CD14-positive monocyte (primary cell): ENCODE results near the gene RDH12. TPM values are rescaled to one million over a fixed set of nuclear protein-coding genes. Genes with fewer than 3 reads are reported as not detected.

Experiments used
- DNase-seq, 3 donors: peaks; one replicate each; pipeline ENCODE4 v3.0.0-alpha.2; 2011 to 2022
- H2AFZ ChIP-seq: 2 replicates; pipeline ENCODE4 v1.6.0; 2012; ENCODE audit warnings: mild to moderate bottlenecking, low read depth, low read length, inconsistent platforms; ENCODE audit not compliant: insufficient read depth, poor library complexity, severe bottlenecking
- H3K27ac ChIP-seq, 2 donors: 1 replicate in 1 of 2; 2 replicates in 1 of 2; pipeline ENCODE4 v1.5.1; 2012 to 2013; ENCODE audit warnings: low read length in 2 of 2, control low read depth in 1 of 2, inconsistent platforms in 1 of 2, low read depth in 1 of 2, mild to moderate bottlenecking in 1 of 2
- H3K27me3 ChIP-seq, 2 donors: one replicate each; pipeline versions ENCODE4 v1.6.0 to v1.6.1; 2011 to 2013; ENCODE audit warnings: low read length in 2 of 2; ENCODE audit not compliant: control insufficient read depth in 2 of 2, insufficient read depth in 2 of 2
- H3K36me3 ChIP-seq, 2 donors: replicated peaks in 1 of 2; 1 replicate in 1 of 2; 2 replicates in 1 of 2; pipeline versions ENCODE4 v1.5.1 to v1.6.1; 2012 to 2013; ENCODE audit warnings: low read length in 2 of 2, control low read depth in 1 of 2, inconsistent platforms in 1 of 2, mild to moderate bottlenecking in 1 of 2; ENCODE audit not compliant: insufficient read depth in 2 of 2, control insufficient read depth in 1 of 2
- H3K4me1 ChIP-seq, 2 donors: 1 replicate in 1 of 2; 2 replicates in 1 of 2; pipeline versions ENCODE4 v1.5.1 to v1.6.1; 2012 to 2013; ENCODE audit warnings: low read length in 2 of 2, control low read depth in 1 of 2, inconsistent platforms in 1 of 2, mild to moderate bottlenecking in 1 of 2, moderate library complexity in 1 of 2; ENCODE audit not compliant: insufficient read depth in 2 of 2, control insufficient read depth in 1 of 2
- H3K4me2 ChIP-seq: replicated peaks from 2 replicates; pipeline ENCODE3; 2012; ENCODE audit warnings: low read length, moderate library complexity, mild to moderate bottlenecking; ENCODE audit not compliant: poor library complexity, severe bottlenecking; ENCODE audit errors: extremely low read depth
- H3K4me3 ChIP-seq, 3 experiments: fragments of 200-600 bp in 1 of 3; sonication (generic) in 1 of 3; replicated peaks in 1 of 3; 1 replicate in 2 of 3; 2 replicates in 1 of 3; pipeline ENCODE4 v1.5.1; 2011 to 2013; ENCODE audit warnings: low read length in 3 of 3, mild to moderate bottlenecking in 3 of 3, control low read depth in 2 of 3, low read depth in 2 of 3, inconsistent platforms in 1 of 3, moderate library complexity in 1 of 3
- H3K79me2 ChIP-seq: 2 replicates; pipeline ENCODE4 v1.6.0; 2012; ENCODE audit warnings: mild to moderate bottlenecking, control low read depth, inconsistent platforms, low read length, moderate library complexity; ENCODE audit not compliant: insufficient read depth
- H3K9ac ChIP-seq: 2 replicates; pipeline ENCODE4 v1.6.0; 2017; ENCODE audit warnings: low read length, mild to moderate bottlenecking; ENCODE audit not compliant: insufficient read depth, poor library complexity, severe bottlenecking
- H3K9me3 ChIP-seq, 2 donors: replicated peaks in 1 of 2; 1 replicate in 1 of 2; 2 replicates in 1 of 2; pipeline versions ENCODE4 v1.5.1 to v1.6.1; 2012 to 2013; ENCODE audit warnings: low read length in 2 of 2, control low read depth in 1 of 2; ENCODE audit not compliant: control insufficient read depth in 1 of 2, insufficient read depth in 1 of 2
- H4K20me1 ChIP-seq: 2 replicates; pipeline ENCODE4 v1.6.0; 2012; ENCODE audit warnings: mild to moderate bottlenecking, low read length, control low read depth, moderate library complexity; ENCODE audit not compliant: insufficient read depth
- H3K27ac Mint-ChIP-seq, 7 donors: one replicate each; pipeline ENCODE4 v1.8.0; 2020; ENCODE audit warnings: mild to moderate bottlenecking in 7 of 7, mixed read lengths in 7 of 7, moderate library complexity in 6 of 7, inconsistent platforms in 2 of 7
- H3K27me3 Mint-ChIP-seq, 3 donors: one replicate each; pipeline ENCODE4 v1.8.0; 2021 to 2022; ENCODE audit warnings: low read depth in 3 of 3, mild to moderate bottlenecking in 3 of 3, mixed read lengths in 3 of 3, moderate library complexity in 3 of 3, inconsistent platforms in 1 of 3
- H3K36me3 Mint-ChIP-seq, 2 donors: one replicate each; pipeline ENCODE4 v1.8.0; 2020; ENCODE audit warnings: mixed read lengths in 2 of 2, inconsistent platforms in 1 of 2, mild to moderate bottlenecking in 1 of 2
- H3K4me1 Mint-ChIP-seq: one replicate; pipeline ENCODE4 v1.8.0; 2020; ENCODE audit warnings: mild to moderate bottlenecking, mixed read lengths
- H3K4me3 Mint-ChIP-seq, 2 donors: one replicate each; pipeline ENCODE4 v1.8.0; 2020; ENCODE audit warnings: mild to moderate bottlenecking in 2 of 2, mixed read lengths in 2 of 2, moderate library complexity in 1 of 2
- H3K9me3 Mint-ChIP-seq, 7 donors: one replicate each; pipeline ENCODE4 v1.8.0; 2020 to 2022; ENCODE audit warnings: mixed read lengths in 7 of 7, mild to moderate bottlenecking in 6 of 7, moderate library complexity in 6 of 7, inconsistent platforms in 2 of 7
- WGBS: methylation state at CpG from one replicate; pipeline ENCODE4 v1.1.5; 2013; ENCODE audit warnings: missing lambda C conversion rate; ENCODE audit not compliant: insufficient coverage; 5-methylcytosine and 5-hydroxymethylcytosine counted together
- intact Hi-C, 2 donors: fragments of 100-400 bp; cut with micrococcal nuclease; formaldehyde crosslinking; loops; one replicate each; pipeline versions ENCODE4 v1.15.0 to v1.15.1; 2023
- polyA plus RNA-seq, 3 donors: library from polyadenylated mRNA; depleted of rRNA in 1 of 3; unstranded in 2 of 3; stranded (reverse) in 1 of 3; fragments of 300-500 nt in 2 of 3; fragments of >200 nt in 1 of 3; fragmentation: Illumina TruSeq in 2 of 3; gene quantifications; 1 replicate in 2 of 3; 2 replicates in 1 of 3; pipeline ENCODE4 v1.2.3, GENCODE V29; 2012 to 2021
- TF ChIP-seq, protein P1 (sequence below): fragments of 200-600 bp; IDR thresholded peaks from one replicate; pipeline ENCODE4 v1.8.0; 2022; ENCODE audit warnings: antibody characterized with exemption, mild to moderate bottlenecking

RDH12 gene
- polyA plus RNA-seq, 3 donors = 0.17 TPM; not detected in 2

DNA sequence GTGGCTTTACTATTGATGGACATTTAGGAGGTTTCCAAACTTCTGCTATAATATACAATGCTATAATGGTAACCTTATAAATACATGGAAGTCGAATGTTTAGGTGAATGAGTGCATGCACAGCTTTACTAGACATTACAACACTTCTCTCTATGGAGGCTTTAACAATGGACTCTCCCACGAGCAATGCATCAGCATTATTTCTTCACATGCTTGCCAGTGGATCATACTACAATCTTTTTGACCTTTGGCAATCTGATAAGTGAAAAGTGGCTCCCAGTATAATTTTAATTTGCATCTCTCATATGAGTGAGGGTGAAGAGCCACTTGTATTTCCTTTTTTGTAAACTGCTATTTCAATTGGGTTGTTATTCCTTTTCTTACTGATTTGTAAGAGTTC, 18.2 kb downstream of the RDH12 start:
- H3K9me3 ChIP-seq = peaks cover 0 to 3% of the 10 kb centered on the region in 2 donors
- no peaks in the 10 kb centered on the region for H3K79me2 ChIP-seq
- Mint-ChIP-seq H3K36me3 (no peaks in the 10 kb centered on the region), H3K9me3 (peaks cover 0 to 13% (median 3%) of the 10 kb centered on the region in 7 donors), H3K27ac (no peak overlapping the region), H3K4me1 (peaks cover 10% of the 10 kb centered on the region), H3K27me3 (peaks cover 12 to 28% (median 12%) of the 10 kb centered on the region in 3 donors), H3K4me3 (no peak overlapping the region)
- H3K4me3 ChIP-seq = no peak overlapping the region
- DNase-seq = no peak
- intact Hi-C loops = no loop called here
- H4K20me1 ChIP-seq = no peaks in the 10 kb centered on the region
- H3K9ac ChIP-seq = no peak overlapping the region
- peaks cover 4 to 5% of the 10 kb centered on the region in 2 donors for H3K4me1 ChIP-seq
- no peak overlapping the region for H3K4me2 ChIP-seq
- TF ChIP-seq, protein P1, sequence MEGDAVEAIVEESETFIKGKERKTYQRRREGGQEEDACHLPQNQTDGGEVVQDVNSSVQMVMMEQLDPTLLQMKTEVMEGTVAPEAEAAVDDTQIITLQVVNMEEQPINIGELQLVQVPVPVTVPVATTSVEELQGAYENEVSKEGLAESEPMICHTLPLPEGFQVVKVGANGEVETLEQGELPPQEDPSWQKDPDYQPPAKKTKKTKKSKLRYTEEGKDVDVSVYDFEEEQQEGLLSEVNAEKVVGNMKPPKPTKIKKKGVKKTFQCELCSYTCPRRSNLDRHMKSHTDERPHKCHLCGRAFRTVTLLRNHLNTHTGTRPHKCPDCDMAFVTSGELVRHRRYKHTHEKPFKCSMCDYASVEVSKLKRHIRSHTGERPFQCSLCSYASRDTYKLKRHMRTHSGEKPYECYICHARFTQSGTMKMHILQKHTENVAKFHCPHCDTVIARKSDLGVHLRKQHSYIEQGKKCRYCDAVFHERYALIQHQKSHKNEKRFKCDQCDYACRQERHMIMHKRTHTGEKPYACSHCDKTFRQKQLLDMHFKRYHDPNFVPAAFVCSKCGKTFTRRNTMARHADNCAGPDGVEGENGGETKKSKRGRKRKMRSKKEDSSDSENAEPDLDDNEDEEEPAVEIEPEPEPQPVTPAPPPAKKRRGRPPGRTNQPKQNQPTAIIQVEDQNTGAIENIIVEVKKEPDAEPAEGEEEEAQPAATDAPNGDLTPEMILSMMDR = no peak
- H2AFZ ChIP-seq = no peak overlapping the region
- no CpG with 5 or more reads among the region's 2 CpGs for WGBS
- no peaks in the 10 kb centered on the region for H3K36me3 ChIP-seq
- H3K27me3 ChIP-seq = peaks cover 10 to 18% of the 10 kb centered on the region in 2 donors
- H3K27ac ChIP-seq = no peak overlapping the region

DNA sequence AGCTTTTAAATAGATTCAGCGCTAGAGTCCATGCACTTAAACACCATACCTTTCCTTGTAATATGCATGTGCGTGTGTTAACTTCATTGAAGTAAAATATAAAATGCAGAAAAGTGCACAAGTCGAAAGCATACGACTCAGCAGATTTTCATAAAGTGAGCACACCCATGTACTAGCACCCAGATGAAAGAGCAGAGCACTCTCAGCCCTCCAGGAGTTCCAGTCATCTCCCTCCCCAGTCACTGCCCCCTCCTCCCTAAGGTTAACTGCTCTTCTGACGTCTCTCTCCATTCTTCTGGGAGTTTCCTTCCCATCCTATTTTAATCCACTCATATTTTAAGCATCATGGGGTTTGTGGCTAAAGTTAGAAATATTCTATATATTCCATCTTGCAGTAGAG, 20.2 kb downstream of the RDH12 start:
- WGBS = no CpG with 5 or more reads among the region's 5 CpGs
- Histone ChIP-seq H3K4me1 (peaks cover 4 to 5% of the 10 kb centered on the region in 2 donors), H4K20me1 (no peaks in the 10 kb centered on the region), H3K27ac (no peak overlapping the region), H3K9me3 (peaks cover 0 to 3% of the 10 kb centered on the region in 2 donors), H2AFZ (no peak overlapping the region), H3K4me3 (no peak overlapping the region), H3K79me2 (no peaks in the 10 kb centered on the region), H3K27me3 (peaks cover 10 to 18% of the 10 kb centered on the region in 2 donors), H3K9ac (no peak overlapping the region), H3K36me3 (no peaks in the 10 kb centered on the region), H3K4me2 (no peak overlapping the region)
- no peak for DNase-seq
- TF ChIP-seq, protein P1 = no peak
- no peaks in the 10 kb centered on the region for H3K36me3 Mint-ChIP-seq
- H3K4me3 Mint-ChIP-seq = no peak overlapping the region
- peaks cover 0 to 15% (median 3%) of the 10 kb centered on the region in 7 donors for H3K9me3 Mint-ChIP-seq
- intact Hi-C loops = no loop called here
- H3K27ac Mint-ChIP-seq = no peak overlapping the region
- H3K27me3 Mint-ChIP-seq = peaks cover 12 to 31% (median 14%) of the 10 kb centered on the region in 3 donors
- peaks cover 10% of the 10 kb centered on the region for H3K4me1 Mint-ChIP-seq
